Panc1 (cell line): Measurements from ENCODE around the gene MED12L. TPM values are rescaled to one million over a fixed set of nuclear protein-coding genes. Genes with fewer than 3 reads are reported as not detected.

Source experiments
- ATAC-seq: fragments of 200-7000 bp; cut with Tn5 transposase; 2 replicates; pipeline ENCODE4 v1.9.1; 2020; ENCODE audit warnings: mild to moderate bottlenecking, moderate library complexity
- BruUV-seq: library from RNA; stranded (reverse); fragments of 400-500 nt; replicated peaks from 2 replicates; lab custom pipeline; 2021; lab: Mats Ljungman, UMichigan
- CTCF ChIA-PET: fragments of 300-600 bp; sonication (Branson Sonifier 250); formaldehyde crosslinking; loops from one replicate; lab custom pipeline; 2022; ENCODE audit warnings: antibody characterized with exemption; lab: Charles Lee
- POLR2A ChIA-PET: fragments of 300-600 bp; sonication (Branson Sonifier 250); formaldehyde crosslinking; loops from one replicate; lab custom pipeline; 2022; ENCODE audit warnings: antibody characterized with exemption; lab: Charles Lee
- DNase-seq: peaks from one replicate; pipeline ENCODE4 v3.0.0-alpha.2; 2010; ENCODE audit warnings: low read depth, low spot score
- H3K27ac ChIP-seq: 2 replicates; pipeline ENCODE4 v1.5.1; 2011; ENCODE audit warnings: mild to moderate bottlenecking, low read length, inconsistent platforms
- H3K27me3 ChIP-seq: fragments of 200-500 bp; sonication (Bioruptor generic); 2 replicates; pipeline ENCODE4 v1.6.0; 2014; ENCODE audit warnings: low read length, inconsistent platforms; ENCODE audit not compliant: control insufficient read depth, insufficient read depth
- H3K36me3 ChIP-seq: fragments of 200-500 bp; sonication (Bioruptor generic); 2 replicates; pipeline ENCODE4 v1.5.1; 2014; ENCODE audit warnings: inconsistent platforms, mild to moderate bottlenecking, low read length, moderate library complexity; ENCODE audit not compliant: control insufficient read depth, insufficient read depth
- H3K4me1 ChIP-seq: 2 replicates; pipeline ENCODE4 v1.5.1; 2011; ENCODE audit warnings: inconsistent platforms, mild to moderate bottlenecking, low read length, moderate library complexity; ENCODE audit not compliant: control insufficient read depth, insufficient read depth
- H3K4me3 ChIP-seq, 2 experiments: 2 replicates each; pipeline ENCODE4 v1.5.1; 2011 to 2012; ENCODE audit warnings: low read depth in 2 of 2, low read length in 2 of 2, mild to moderate bottlenecking in 2 of 2, inconsistent platforms in 1 of 2, moderate library complexity in 1 of 2
- H3K9me3 ChIP-seq: fragments of 200-500 bp; sonication (Bioruptor generic); 2 replicates; pipeline ENCODE4 v1.5.1; 2014; ENCODE audit warnings: low read depth, mild to moderate bottlenecking, inconsistent platforms, low read length, moderate library complexity; ENCODE audit not compliant: control insufficient read depth, insufficient read depth
- POLR2AphosphoS5 ChIP-seq: IDR thresholded peaks from 2 replicates; pipeline ENCODE4 v1.6.1; 2012; ENCODE audit warnings: mild to moderate bottlenecking, low read depth, low read length, moderate library complexity
- REST ChIP-seq, 2 experiments: IDR thresholded peaks; 2 replicates each; pipeline ENCODE4 v1.6.1; 2011 to 2012; ENCODE audit warnings: low read depth in 2 of 2, control low read depth in 1 of 2, low read length in 1 of 2, mild to moderate bottlenecking in 1 of 2, moderate library complexity in 1 of 2; ENCODE audit not compliant: insufficient read depth in 1 of 2
- SIN3A ChIP-seq: IDR thresholded peaks from 2 replicates; pipeline ENCODE4 v1.6.1; 2012; ENCODE audit warnings: low read depth, mild to moderate bottlenecking, low read length, moderate library complexity, borderline replicate concordance; ENCODE audit not compliant: insufficient read depth
- TCF7L2 ChIP-seq: IDR thresholded peaks from 2 replicates; pipeline ENCODE4 v1.6.1; 2011; ENCODE audit warnings: mild to moderate bottlenecking, low read depth, low read length, inconsistent platforms
- in situ Hi-C: cut with HindIII; loops from 2 replicates; pipeline ENCODE4 v1.10.0; 2016; ENCODE audit warnings: low sequenced_read_pairs, low pct_unique_long_range_greater_than_20kb
- intact Hi-C: fragments of 100-400 bp; cut with micrococcal nuclease; formaldehyde crosslinking; loops from one replicate; pipeline ENCODE4 v1.10.0; 2022; ENCODE audit not compliant: unreplicated experiment
- total RNA-seq: library from RNA; stranded (reverse); gene quantifications from one replicate; pipeline ENCODE4 v1.2.1, GENCODE V29; 2021; ENCODE audit not compliant: unreplicated experiment
- TF ChIP-seq, protein P1 (sequence below): fragments of 450-650 bp; IDR thresholded peaks from 2 replicates; pipeline ENCODE4 v1.5.1; 2017; ENCODE audit warnings: mild to moderate bottlenecking

The MED12L gene
- total RNA-seq, 1 experiment from 2014 or later: 2.8 TPM

DNA sequence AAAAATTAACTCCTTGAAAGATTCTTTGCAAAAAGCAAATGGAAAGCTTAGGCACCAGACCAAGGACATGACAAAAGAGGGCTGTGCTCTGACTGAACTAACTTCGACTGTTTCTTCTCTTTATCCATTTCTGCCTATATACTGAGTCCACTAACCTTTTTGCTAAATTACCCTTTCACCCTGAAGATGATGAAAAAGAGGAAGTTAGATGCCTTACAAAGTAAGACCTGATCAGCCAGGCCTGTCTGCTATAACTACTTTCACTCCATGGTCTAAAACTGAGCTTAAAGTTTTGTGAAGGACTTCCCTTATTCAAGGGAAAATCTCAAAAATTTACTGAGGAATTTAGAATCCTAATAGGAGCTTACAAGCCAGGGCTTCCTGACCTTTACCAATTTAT, 381.6 kb downstream of the MED12L start:
- ATAC-seq: no peak
- no peaks in the 10 kb centered on the region for H3K36me3 ChIP-seq
- CTCF ChIA-PET: interaction anchor here (2.7 kb wide), 1 partner anchor 372 kb away, joined by 11 read pairs; no protein-coding TSS in a partner anchor
- H3K27me3 ChIP-seq: peaks cover 14% of the 10 kb centered on the region
- POLR2A ChIA-PET: no interaction called here
- no TSS peak for BruUV-seq
- no peaks in the 10 kb centered on the region for H3K4me1 ChIP-seq
- H3K4me3 ChIP-seq: no peak overlapping the region
- no peaks in the 10 kb centered on the region for H3K9me3 ChIP-seq
- in situ Hi-C loops (no loop called here), intact Hi-C loops (no loop called here)
- H3K27ac ChIP-seq: no peak overlapping the region
- no peak for DNase-seq
- TF ChIP-seq POLR2AphosphoS5: no peak
- no peak for TF ChIP-seq SIN3A
- no peak for TF ChIP-seq REST (IDR thresholded peaks at IDR 0.05; ENCODE audit: insufficient read depth in 1 of 2, low read depth in 2 of 2, low read length in 1 of 2)
- TF ChIP-seq TCF7L2: no peak
- TF ChIP-seq, protein P1, sequence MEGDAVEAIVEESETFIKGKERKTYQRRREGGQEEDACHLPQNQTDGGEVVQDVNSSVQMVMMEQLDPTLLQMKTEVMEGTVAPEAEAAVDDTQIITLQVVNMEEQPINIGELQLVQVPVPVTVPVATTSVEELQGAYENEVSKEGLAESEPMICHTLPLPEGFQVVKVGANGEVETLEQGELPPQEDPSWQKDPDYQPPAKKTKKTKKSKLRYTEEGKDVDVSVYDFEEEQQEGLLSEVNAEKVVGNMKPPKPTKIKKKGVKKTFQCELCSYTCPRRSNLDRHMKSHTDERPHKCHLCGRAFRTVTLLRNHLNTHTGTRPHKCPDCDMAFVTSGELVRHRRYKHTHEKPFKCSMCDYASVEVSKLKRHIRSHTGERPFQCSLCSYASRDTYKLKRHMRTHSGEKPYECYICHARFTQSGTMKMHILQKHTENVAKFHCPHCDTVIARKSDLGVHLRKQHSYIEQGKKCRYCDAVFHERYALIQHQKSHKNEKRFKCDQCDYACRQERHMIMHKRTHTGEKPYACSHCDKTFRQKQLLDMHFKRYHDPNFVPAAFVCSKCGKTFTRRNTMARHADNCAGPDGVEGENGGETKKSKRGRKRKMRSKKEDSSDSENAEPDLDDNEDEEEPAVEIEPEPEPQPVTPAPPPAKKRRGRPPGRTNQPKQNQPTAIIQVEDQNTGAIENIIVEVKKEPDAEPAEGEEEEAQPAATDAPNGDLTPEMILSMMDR: no peak

GRCh38 chr3:151468284-151468917, 382.9 kb downstream of the MED12L start:
- H3K27me3 ChIP-seq: 0 out of 2 replicates have a peak, but pooled peaks cover 3% of the 10 kb centered on the region
- POLR2A ChIA-PET: no interaction called here
- no peaks in the 10 kb centered on the region for H3K9me3 ChIP-seq
- H3K36me3 ChIP-seq: no peaks in the 10 kb centered on the region
- no TSS peak for BruUV-seq
- TF ChIP-seq, protein P1: peak; percentile 96
- TF ChIP-seq SIN3A: no peak
- no peaks in the 10 kb centered on the region for H3K4me1 ChIP-seq
- H3K27ac ChIP-seq: no peak overlapping the region
- ATAC-seq: peak; percentile 95
- H3K4me3 ChIP-seq: no peak overlapping the region
- in situ Hi-C loops (no loop called here), intact Hi-C loops (loop anchor here (1.0 kb wide), 1 partner anchor 371 kb away; no protein-coding TSS in a partner anchor)
- CTCF ChIA-PET: interaction anchor here (1.8 to 2.7 kb wide), 2 partner anchors 9 to 370 kb away, joined by 5 to 11 read pairs; no protein-coding TSS in a partner anchor
- peak; percentile 42 for DNase-seq
